Tibial artery (tissue), 4 donors: Measurements from ENCODE around the gene ABL2.

ENCODE experiments used
- DNase-seq, 2 donors: peaks; one replicate each; pipeline ENCODE4 v3.0.0-alpha.2; 2019
- H3K27ac ChIP-seq, 2 donors: fragments of 200-600 bp; sonication (generic) in 1 of 2; 1 replicate in 1 of 2; 2 replicates in 1 of 2; pipeline ENCODE4 v1.5.1; 2018 to 2019; ENCODE audit warnings: mild to moderate bottlenecking in 1 of 2
- H3K27me3 ChIP-seq, 2 donors: fragments of 200-600 bp; sonication (generic) in 1 of 2; one replicate each; pipeline versions ENCODE4 v1.5.1 to v1.6.0; 2016 to 2019
- H3K36me3 ChIP-seq, 3 donors: fragments of 200-600 bp; sonication (generic) in 2 of 3; one replicate each; pipeline ENCODE4 v1.5.1; 2016 to 2019; ENCODE audit warnings: mild to moderate bottlenecking in 2 of 3
- H3K4me1 ChIP-seq, 4 donors: fragments of 200-600 bp; sonication (generic) in 2 of 4; 1 replicate in 3 of 4; 2 replicates in 1 of 4; pipeline ENCODE4 v1.5.1; 2016 to 2019
- H3K4me3 ChIP-seq, 2 donors: fragments of 200-600 bp; sonication (generic) in 1 of 2; 1 replicate in 1 of 2; 2 replicates in 1 of 2; pipeline ENCODE4 v1.5.1; 2018 to 2019; ENCODE audit warnings: mild to moderate bottlenecking in 2 of 2
- H3K9me3 ChIP-seq, 3 donors: fragments of 200-600 bp; sonication (generic) in 1 of 3; one replicate each; pipeline ENCODE4 v1.5.1; 2016 to 2019
- CTCF ChIP-seq, 2 experiments: fragments of 200-600 bp in 1 of 2; fragments of 450-650 bp in 1 of 2; IDR thresholded peaks; one replicate each; pipeline ENCODE4 v1.5.1; 2017 to 2019; ENCODE audit warnings: antibody characterized with exemption in 2 of 2, mild to moderate bottlenecking in 1 of 2, moderate library complexity in 1 of 2
- intact Hi-C: fragments of 100-400 bp; cut with DNase I; formaldehyde crosslinking; loops from one replicate; pipeline ENCODE4 v1.15.0; 2023; ENCODE audit warnings: low total_unique reads

Gene ABL2

DNA sequence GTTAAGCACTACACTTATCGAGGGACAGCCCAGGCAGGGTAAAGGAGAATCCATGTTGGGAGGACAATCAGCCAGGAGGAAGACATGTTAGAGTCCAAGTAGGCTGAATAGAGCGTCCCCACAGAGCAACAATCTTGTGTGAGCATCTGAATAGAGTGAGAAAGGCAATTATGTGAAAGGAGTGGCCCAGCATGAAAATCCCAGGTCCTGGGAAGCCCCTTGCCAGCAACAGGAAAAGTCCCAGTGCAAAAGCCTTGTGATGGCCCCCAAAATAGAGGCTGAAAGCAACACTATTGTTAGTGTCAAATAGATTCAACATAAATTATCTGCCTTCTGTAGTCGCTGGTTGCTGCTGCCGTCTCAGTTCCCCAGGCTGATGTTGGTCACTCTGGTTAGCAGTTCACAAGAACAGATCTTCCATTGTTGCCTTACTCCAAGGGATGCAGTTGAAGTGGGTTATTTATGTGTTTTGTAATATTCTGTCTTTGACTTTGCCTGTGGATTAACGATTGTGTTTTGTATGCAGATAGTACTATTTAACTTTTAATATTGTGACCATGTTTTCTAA lies 12.1 kb upstream of the ABL2 start:
- H3K4me1 ChIP-seq = no peaks in the 10 kb centered on the region
- H3K4me3 ChIP-seq = no peak overlapping the region
- no peaks in the 10 kb centered on the region for H3K9me3 ChIP-seq
- DNase-seq = no peak
- H3K36me3 ChIP-seq = no peaks in the 10 kb centered on the region
- intact Hi-C loops = no loop called here
- H3K27ac ChIP-seq = no peak overlapping the region
- no peak for TF ChIP-seq CTCF (IDR thresholded peaks at IDR 0.05)
- H3K27me3 ChIP-seq = no peaks in the 10 kb centered on the region

DNA sequence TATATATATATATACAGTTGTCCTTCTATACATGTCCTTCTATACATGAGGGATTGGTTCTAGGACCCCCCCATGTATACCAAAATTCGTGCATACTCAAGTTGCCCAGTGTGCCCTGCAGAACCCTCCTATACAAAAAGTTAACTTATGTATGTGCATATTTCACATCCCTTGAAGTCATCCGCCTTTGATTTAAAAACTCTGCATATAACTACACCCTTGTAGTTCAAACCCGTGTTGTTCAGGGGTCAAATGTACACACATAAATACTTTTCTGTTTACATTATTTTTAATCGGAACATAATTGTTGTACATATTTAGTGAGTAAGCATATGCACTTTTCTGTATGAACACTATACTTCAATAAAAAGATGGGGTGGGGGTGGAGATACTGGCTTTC lies 7.7 kb upstream of the ABL2 start:
- Histone ChIP-seq H3K4me1 (no peaks in the 10 kb centered on the region), H3K9me3 (no peaks in the 10 kb centered on the region), H3K4me3 (no peak overlapping the region), H3K27ac (no peak overlapping the region), H3K36me3 (no peaks in the 10 kb centered on the region), H3K27me3 (no peaks in the 10 kb centered on the region)
- no peak for DNase-seq
- no peak for TF ChIP-seq CTCF (IDR thresholded peaks at IDR 0.05)
- intact Hi-C loops = no loop called here

- H3K27ac ChIP-seq = no peak overlapping the region
- no peaks in the 10 kb centered on the region for H3K27me3 ChIP-seq
- H3K4me1 ChIP-seq = peaks cover 0 to 12% (median 0%) of the 10 kb centered on the region in 4 donors
- no peaks in the 10 kb centered on the region for H3K9me3 ChIP-seq
- no peak for DNase-seq
- intact Hi-C loops = no loop called here
- no peaks in the 10 kb centered on the region for H3K36me3 ChIP-seq
- no peak for TF ChIP-seq CTCF (IDR thresholded peaks at IDR 0.05)
- no peak overlapping the region for H3K4me3 ChIP-seq
Observed at GRCh38 chr1:179234863-179235262, 5.4 kb upstream of the ABL2 start.

GRCh38 chr1:179231923-179232322 lies 2.4 kb upstream of the ABL2 start:
- no peak for DNase-seq

GRCh38 chr1:179230721-179231120 lies 1.2 kb upstream of the ABL2 start:
- Histone ChIP-seq H3K36me3 (no peaks in the 10 kb centered on the region), H3K9me3 (no peaks in the 10 kb centered on the region), H3K4me3 (no peak overlapping the region), H3K27me3 (no peaks in the 10 kb centered on the region), H3K27ac (peak overlapping the region in 1 of 2 donors; percentile 88), H3K4me1 (peaks cover 0 to 35% (median 9%) of the 10 kb centered on the region in 4 donors)
- TF ChIP-seq CTCF (IDR thresholded peaks at IDR 0.05) = no peak
- intact Hi-C loops = no loop called here
- DNase-seq = no peak

More at GRCh38 chr1:179231923-179232322, 2.4 kb upstream of the ABL2 start:
- H3K9me3 ChIP-seq = no peaks in the 10 kb centered on the region
- no peak overlapping the region for H3K27ac ChIP-seq
- H3K4me3 ChIP-seq = no peak overlapping the region
- intact Hi-C loops = no loop called here
- no peaks in the 10 kb centered on the region for H3K27me3 ChIP-seq
- no peak for TF ChIP-seq CTCF (IDR thresholded peaks at IDR 0.05)
- H3K36me3 ChIP-seq = no peaks in the 10 kb centered on the region
- peaks cover 0 to 32% (median 9%) of the 10 kb centered on the region in 4 donors for H3K4me1 ChIP-seq

- no peaks in the 10 kb centered on the region for H3K36me3 ChIP-seq
- peak overlapping the region; percentile 88 to 93 for H3K27ac ChIP-seq
- no peaks in the 10 kb centered on the region for H3K27me3 ChIP-seq
- TF ChIP-seq CTCF (IDR thresholded peaks at IDR 0.05) = no peak
- peaks cover 0 to 35% (median 9%) of the 10 kb centered on the region in 4 donors for H3K4me1 ChIP-seq
- H3K9me3 ChIP-seq = no peaks in the 10 kb centered on the region
- intact Hi-C loops = no loop called here
- no peak for DNase-seq
- peak overlapping the region; percentile 84 to 88 for H3K4me3 ChIP-seq
Observed at GRCh38 chr1:179230251-179230650, 774 bp upstream of the ABL2 start.
